Breast epithelium (tissue), 3 donors: Measurements from ENCODE around the gene RPRM.

Experiments used
- POLR2A ChIP-seq: fragments of 450-650 bp; IDR thresholded peaks from one replicate; pipeline ENCODE4 v1.6.1; 2016; ENCODE audit warnings: antibody characterized with exemption, mild to moderate bottlenecking, moderate library complexity
- POLR2AphosphoS5 ChIP-seq, 3 donors: sonication (generic); formaldehyde crosslinking; IDR thresholded peaks; one replicate each; pipeline ENCODE4 v1.6.1; 2017; ENCODE audit warnings: antibody characterized with exemption in 3 of 3
- TF ChIP-seq, protein P1 (sequence below), 3 donors: fragments of 450-650 bp; IDR thresholded peaks; one replicate each; pipeline ENCODE4 v1.5.1; 2016 to 2017; ENCODE audit warnings: antibody characterized with exemption in 3 of 3, mild to moderate bottlenecking in 3 of 3, moderate library complexity in 3 of 3

GRCh38 chr2:153509133-153509532 is 30.6 kb upstream of the RPRM start:
- TF ChIP-seq, protein P1, sequence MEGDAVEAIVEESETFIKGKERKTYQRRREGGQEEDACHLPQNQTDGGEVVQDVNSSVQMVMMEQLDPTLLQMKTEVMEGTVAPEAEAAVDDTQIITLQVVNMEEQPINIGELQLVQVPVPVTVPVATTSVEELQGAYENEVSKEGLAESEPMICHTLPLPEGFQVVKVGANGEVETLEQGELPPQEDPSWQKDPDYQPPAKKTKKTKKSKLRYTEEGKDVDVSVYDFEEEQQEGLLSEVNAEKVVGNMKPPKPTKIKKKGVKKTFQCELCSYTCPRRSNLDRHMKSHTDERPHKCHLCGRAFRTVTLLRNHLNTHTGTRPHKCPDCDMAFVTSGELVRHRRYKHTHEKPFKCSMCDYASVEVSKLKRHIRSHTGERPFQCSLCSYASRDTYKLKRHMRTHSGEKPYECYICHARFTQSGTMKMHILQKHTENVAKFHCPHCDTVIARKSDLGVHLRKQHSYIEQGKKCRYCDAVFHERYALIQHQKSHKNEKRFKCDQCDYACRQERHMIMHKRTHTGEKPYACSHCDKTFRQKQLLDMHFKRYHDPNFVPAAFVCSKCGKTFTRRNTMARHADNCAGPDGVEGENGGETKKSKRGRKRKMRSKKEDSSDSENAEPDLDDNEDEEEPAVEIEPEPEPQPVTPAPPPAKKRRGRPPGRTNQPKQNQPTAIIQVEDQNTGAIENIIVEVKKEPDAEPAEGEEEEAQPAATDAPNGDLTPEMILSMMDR (IDR thresholded peaks at IDR 0.05), result no peak
- no peak for TF ChIP-seq POLR2A
- no peak for TF ChIP-seq POLR2AphosphoS5 (IDR thresholded peaks at IDR 0.05)
